ENCODE results near the gene TMEM154.

TMEM154 gene

GRCh38 chr4:152689615-152690501 lies 10.1 kb upstream of the TMEM154 start:
- H3K27ac ChIP-seq (ENCODE audit: low read length, poor library complexity, severe bottlenecking): no peak overlapping the region
- H2BK5ac ChIP-seq (ENCODE audit: low read depth, low read length, poor library complexity, severe bottlenecking): no peak overlapping the region
- H3K18ac ChIP-seq (ENCODE audit: low read depth in 1 of 2, low read length in 2 of 2): no peak overlapping the region
- no peak overlapping the region for H2AFZ ChIP-seq (ENCODE audit: low read depth, low read length)
- 97% methylated on average over 5 of the region's 7 CpGs for WGBS
- no peak overlapping the region for H3K23ac ChIP-seq (ENCODE audit: low read length in 2 of 2)
- H2BK12ac ChIP-seq (ENCODE audit: low read length in 2 of 2): peak overlapping the region in 1 of 2 experiments; percentile 38
- H3K79me1 ChIP-seq (replicated peaks; ENCODE audit: low read length, poor library complexity, severe bottlenecking): no peaks in the 10 kb centered on the region
- no peak overlapping the region for H2BK120ac ChIP-seq (ENCODE audit: low read depth, low read length)
- H4K91ac ChIP-seq (ENCODE audit: low read length): no peak overlapping the region
- DNase-seq: no peak
- no peak overlapping the region for H4K8ac ChIP-seq (ENCODE audit: low read length)
- H3K4me1 ChIP-seq (ENCODE audit: control insufficient read depth, insufficient read depth, low read depth, low read length): no peaks in the 10 kb centered on the region
- no peak overlapping the region for H3K4ac ChIP-seq (ENCODE audit: low read depth in 1 of 2, low read length in 2 of 2)
- H3K27me3 ChIP-seq (ENCODE audit: control insufficient read depth in 1 of 2, insufficient read depth in 1 of 2, low read length in 2 of 2): peaks cover 0 to 58% of the 10 kb centered on the region in 2 experiments
- H3K14ac ChIP-seq (ENCODE audit: low read length in 2 of 2): no peak overlapping the region
- no peak overlapping the region for H2BK15ac ChIP-seq (ENCODE audit: low read depth, poor library complexity, severe bottlenecking)
- no peaks in the 10 kb centered on the region for H3K9me3 ChIP-seq (ENCODE audit: control insufficient read depth, low read length)
- no peak overlapping the region for H3K9ac ChIP-seq (ENCODE audit: low read length)
- H3K4me2 ChIP-seq (ENCODE audit: low read length, poor library complexity, severe bottlenecking): no peak overlapping the region
- H3K4me3 ChIP-seq (ENCODE audit: insufficient read depth in 1 of 2, low read depth in 1 of 2, low read length in 2 of 2): no peak overlapping the region
- no peaks in the 10 kb centered on the region for H3K36me3 ChIP-seq (ENCODE audit: control insufficient read depth in 1 of 2, insufficient read depth in 2 of 2, low read depth in 1 of 2, low read length in 2 of 2)
- no peak overlapping the region for H2AK5ac ChIP-seq (ENCODE audit: low read length, severe bottlenecking)

DNA sequence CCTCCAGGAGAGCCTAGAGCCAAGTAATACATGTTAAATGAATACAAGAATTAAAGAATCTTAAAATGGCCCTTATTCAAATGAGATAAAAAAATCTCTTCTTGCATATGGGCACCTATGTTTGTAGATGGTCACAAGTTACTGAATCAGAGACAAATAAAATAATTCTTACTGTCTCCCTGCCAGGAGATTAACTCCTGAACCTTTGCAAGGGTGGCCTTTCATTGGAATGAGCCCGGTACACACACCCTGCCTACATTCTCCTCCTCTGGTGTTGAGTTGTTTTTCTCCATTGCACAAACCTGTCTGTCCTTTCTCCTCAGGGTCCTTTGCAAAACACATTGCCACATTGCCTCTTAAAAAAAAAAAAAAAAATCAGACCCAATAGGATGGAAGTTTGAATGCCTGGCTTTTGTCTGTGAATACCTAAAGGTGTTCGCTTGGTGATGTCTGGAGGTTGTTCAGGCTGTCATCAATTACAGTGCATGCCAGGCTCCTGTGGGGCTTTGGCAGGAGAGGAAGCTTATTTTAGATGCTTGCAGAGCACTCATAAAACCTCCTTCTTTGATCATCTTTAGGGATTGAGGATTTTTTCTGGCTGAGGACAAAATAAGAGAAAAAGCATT lies 8.3 kb upstream of the TMEM154 start:
- Histone ChIP-seq H3K14ac (ENCODE audit: low read length in 2 of 2) (no peak overlapping the region), H2BK5ac (ENCODE audit: low read depth, low read length, poor library complexity, severe bottlenecking) (no peak overlapping the region), H3K9ac (ENCODE audit: low read length) (no peak overlapping the region), H4K8ac (ENCODE audit: low read length) (no peak overlapping the region), H3K18ac (ENCODE audit: low read depth in 1 of 2, low read length in 2 of 2) (no peak overlapping the region), H3K79me1 (replicated peaks; ENCODE audit: low read length, poor library complexity, severe bottlenecking) (no peaks in the 10 kb centered on the region), H3K27me3 (ENCODE audit: control insufficient read depth in 1 of 2, insufficient read depth in 1 of 2, low read length in 2 of 2) (peaks cover 0 to 65% of the 10 kb centered on the region in 2 experiments), H2BK15ac (ENCODE audit: low read depth, poor library complexity, severe bottlenecking) (no peak overlapping the region), H4K91ac (ENCODE audit: low read length) (no peak overlapping the region), H2AFZ (ENCODE audit: low read depth, low read length) (no peak overlapping the region), H3K4me2 (ENCODE audit: low read length, poor library complexity, severe bottlenecking) (no peak overlapping the region), H3K4ac (ENCODE audit: low read depth in 1 of 2, low read length in 2 of 2) (no peak overlapping the region), H3K9me3 (ENCODE audit: control insufficient read depth, low read length) (no peaks in the 10 kb centered on the region), H3K4me3 (ENCODE audit: insufficient read depth in 1 of 2, low read depth in 1 of 2, low read length in 2 of 2) (no peak overlapping the region), H3K27ac (ENCODE audit: low read length, poor library complexity, severe bottlenecking) (no peak overlapping the region), H2BK120ac (ENCODE audit: low read depth, low read length) (no peak overlapping the region), H3K36me3 (ENCODE audit: control insufficient read depth in 1 of 2, insufficient read depth in 2 of 2, low read depth in 1 of 2, low read length in 2 of 2) (no peaks in the 10 kb centered on the region), H2AK5ac (ENCODE audit: low read length, severe bottlenecking) (no peak overlapping the region), H3K23ac (ENCODE audit: low read length in 2 of 2) (no peak overlapping the region), H2BK12ac (ENCODE audit: low read length in 2 of 2) (no peak overlapping the region), H3K4me1 (ENCODE audit: control insufficient read depth, insufficient read depth, low read depth, low read length) (no peaks in the 10 kb centered on the region)
- DNase-seq: no peak
- WGBS: 89% methylated on average over 2 of the region's 2 CpGs

GRCh38 chr4:152686452-152687013 lies 6.7 kb upstream of the TMEM154 start:
- Histone ChIP-seq H3K18ac (ENCODE audit: low read depth in 1 of 2, low read length in 2 of 2) (no peak overlapping the region), H2BK12ac (ENCODE audit: low read length in 2 of 2) (no peak overlapping the region), H3K23ac (ENCODE audit: low read length in 2 of 2) (no peak overlapping the region), H3K27me3 (ENCODE audit: control insufficient read depth in 1 of 2, insufficient read depth in 1 of 2, low read length in 2 of 2) (peaks cover 0 to 57% of the 10 kb centered on the region in 2 experiments), H2BK120ac (ENCODE audit: low read depth, low read length) (no peak overlapping the region), H3K4me3 (ENCODE audit: insufficient read depth in 1 of 2, low read depth in 1 of 2, low read length in 2 of 2) (no peak overlapping the region), H3K27ac (ENCODE audit: low read length, poor library complexity, severe bottlenecking) (no peak overlapping the region), H4K8ac (ENCODE audit: low read length) (no peak overlapping the region), H3K79me1 (replicated peaks; ENCODE audit: low read length, poor library complexity, severe bottlenecking) (no peaks in the 10 kb centered on the region), H2BK5ac (ENCODE audit: low read depth, low read length, poor library complexity, severe bottlenecking) (no peak overlapping the region), H2AK5ac (ENCODE audit: low read length, severe bottlenecking) (no peak overlapping the region), H3K4me1 (ENCODE audit: control insufficient read depth, insufficient read depth, low read depth, low read length) (no peaks in the 10 kb centered on the region), H3K14ac (ENCODE audit: low read length in 2 of 2) (no peak overlapping the region), H2BK15ac (ENCODE audit: low read depth, poor library complexity, severe bottlenecking) (no peak overlapping the region), H3K4me2 (ENCODE audit: low read length, poor library complexity, severe bottlenecking) (no peak overlapping the region), H3K9ac (ENCODE audit: low read length) (no peak overlapping the region), H4K91ac (ENCODE audit: low read length) (no peak overlapping the region), H3K9me3 (ENCODE audit: control insufficient read depth, low read length) (no peaks in the 10 kb centered on the region), H2AFZ (ENCODE audit: low read depth, low read length) (no peak overlapping the region), H3K36me3 (ENCODE audit: control insufficient read depth in 1 of 2, insufficient read depth in 2 of 2, low read depth in 1 of 2, low read length in 2 of 2) (no peaks in the 10 kb centered on the region), H3K4ac (ENCODE audit: low read depth in 1 of 2, low read length in 2 of 2) (no peak overlapping the region)
- DNase-seq: no peak
- WGBS: 97% methylated on average over 7 of the region's 8 CpGs

- Histone ChIP-seq H3K4me2 (ENCODE audit: low read length, poor library complexity, severe bottlenecking) (no peak overlapping the region), H3K79me1 (replicated peaks; ENCODE audit: low read length, poor library complexity, severe bottlenecking) (no peaks in the 10 kb centered on the region), H3K4me1 (ENCODE audit: control insufficient read depth, insufficient read depth, low read depth, low read length) (peaks cover 7% of the 10 kb centered on the region), H2BK5ac (ENCODE audit: low read depth, low read length, poor library complexity, severe bottlenecking) (no peak overlapping the region), H4K8ac (ENCODE audit: low read length) (no peak overlapping the region), H4K91ac (ENCODE audit: low read length) (no peak overlapping the region), H3K27ac (ENCODE audit: low read length, poor library complexity, severe bottlenecking) (no peak overlapping the region), H3K27me3 (ENCODE audit: control insufficient read depth in 1 of 2, insufficient read depth in 1 of 2, low read length in 2 of 2) (peaks cover 0 to 45% of the 10 kb centered on the region in 2 experiments), H3K4me3 (ENCODE audit: insufficient read depth in 1 of 2, low read depth in 1 of 2, low read length in 2 of 2) (no peak overlapping the region), H3K4ac (ENCODE audit: low read depth in 1 of 2, low read length in 2 of 2) (no peak overlapping the region), H2BK120ac (ENCODE audit: low read depth, low read length) (no peak overlapping the region), H3K9me3 (ENCODE audit: control insufficient read depth, low read length) (no peaks in the 10 kb centered on the region), H2AFZ (ENCODE audit: low read depth, low read length) (no peak overlapping the region), H2AK5ac (ENCODE audit: low read length, severe bottlenecking) (no peak overlapping the region), H3K9ac (ENCODE audit: low read length) (no peak overlapping the region), H2BK12ac (ENCODE audit: low read length in 2 of 2) (no peak overlapping the region), H2BK15ac (ENCODE audit: low read depth, poor library complexity, severe bottlenecking) (no peak overlapping the region), H3K36me3 (ENCODE audit: control insufficient read depth in 1 of 2, insufficient read depth in 2 of 2, low read depth in 1 of 2, low read length in 2 of 2) (no peaks in the 10 kb centered on the region), H3K14ac (ENCODE audit: low read length in 2 of 2) (no peak overlapping the region), H3K18ac (ENCODE audit: low read depth in 1 of 2, low read length in 2 of 2) (no peak overlapping the region), H3K23ac (ENCODE audit: low read length in 2 of 2) (no peak overlapping the region)
- no CpG with 5 or more reads among the region's 2 CpGs for WGBS
- no peak for DNase-seq
Observed at GRCh38 chr4:152684587-152684986, 4.8 kb upstream of the TMEM154 start.
